RWPE2 (cell line): Measurements from ENCODE around the gene COL23A1.

Experiments
- ATAC-seq: fragments of 200-7000 bp; cut with Tn5 transposase; 3 replicates; pipeline ENCODE4 v1.9.1; 2021; ENCODE audit warnings: low read depth
- DNase-seq: peaks from one replicate; pipeline ENCODE4 v3.0.0-alpha.2; 2020; ENCODE audit warnings: low spot score
- H3K27ac ChIP-seq: fragments of 450-650 bp; 2 replicates; pipeline ENCODE4 v1.5.1; 2017; ENCODE audit warnings: mild to moderate bottlenecking; ENCODE audit not compliant: poor library complexity, severe bottlenecking
- H3K27me3 ChIP-seq: fragments of 250-450 bp; sonication (Bioruptor Pico); 2 replicates; pipeline ENCODE4 v1.5.1; 2021; ENCODE audit warnings: mild to moderate bottlenecking, moderate library complexity; ENCODE audit not compliant: insufficient read depth, poor library complexity, severe bottlenecking
- H3K36me3 ChIP-seq: fragments of 250-450 bp; sonication (Bioruptor Pico); 2 replicates; pipeline ENCODE4 v1.5.1; 2020; ENCODE audit warnings: low read depth, mild to moderate bottlenecking, moderate library complexity
- H3K4me1 ChIP-seq: fragments of 250-450 bp; sonication (Bioruptor Pico); 2 replicates; pipeline ENCODE4 v1.5.1; 2021; ENCODE audit warnings: mild to moderate bottlenecking, moderate library complexity; ENCODE audit not compliant: insufficient read depth, poor library complexity, severe bottlenecking
- H3K4me3 ChIP-seq: fragments of 250-450 bp; sonication (Bioruptor Pico); 2 replicates; pipeline ENCODE4 v1.5.1; 2021; ENCODE audit warnings: mild to moderate bottlenecking, moderate library complexity; ENCODE audit not compliant: severe bottlenecking
- H3K9me3 ChIP-seq: fragments of 250-450 bp; sonication (Bioruptor Pico); 2 replicates; pipeline ENCODE4 v1.5.1; 2021; ENCODE audit warnings: mild to moderate bottlenecking, moderate library complexity; ENCODE audit not compliant: severe bottlenecking
- CTCF ChIP-seq: fragments of 450-650 bp; IDR thresholded peaks from one replicate; pipeline ENCODE4 v1.5.1; 2017; ENCODE audit warnings: mild to moderate bottlenecking, moderate library complexity; ENCODE audit not compliant: poor library complexity, severe bottlenecking

The COL23A1 gene

GRCh38 chr5:178377583-178378270 is 212.5 kb downstream of the COL23A1 start:
- Histone ChIP-seq H3K9me3 (no peaks in the 10 kb centered on the region), H3K36me3 (no peaks in the 10 kb centered on the region), H3K27ac (no peak overlapping the region), H3K4me1 (no peaks in the 10 kb centered on the region), H3K27me3 (no peaks in the 10 kb centered on the region), H3K4me3 (no peak overlapping the region)
- peak; percentile 53 for DNase-seq
- TF ChIP-seq CTCF = no peak
- no peak for ATAC-seq

GRCh38 chr5:178376921-178377582 is 213.1 kb downstream of the COL23A1 start:
- H3K36me3 ChIP-seq = no peaks in the 10 kb centered on the region
- H3K27me3 ChIP-seq = peaks cover 2% of the 10 kb centered on the region
- H3K27ac ChIP-seq = no peak overlapping the region
- H3K4me3 ChIP-seq = no peak overlapping the region
- peak; percentile 59 for DNase-seq
- ATAC-seq = no peak
- no peaks in the 10 kb centered on the region for H3K9me3 ChIP-seq
- no peaks in the 10 kb centered on the region for H3K4me1 ChIP-seq
- TF ChIP-seq CTCF = no peak

- ATAC-seq (no peak), DNase-seq (peak; percentile 44)
- Histone ChIP-seq H3K36me3 (no peaks in the 10 kb centered on the region), H3K4me1 (no peaks in the 10 kb centered on the region), H3K4me3 (no peak overlapping the region), H3K9me3 (no peaks in the 10 kb centered on the region), H3K27ac (no peak overlapping the region), H3K27me3 (peaks cover 8% of the 10 kb centered on the region)
- TF ChIP-seq CTCF = no peak
Measured at GRCh38 chr5:178375348-178375747, 214.8 kb downstream of the COL23A1 start.

GRCh38 chr5:178373711-178374110 is 216.5 kb downstream of the COL23A1 start:
- no peak for ATAC-seq
- no peaks in the 10 kb centered on the region for H3K4me1 ChIP-seq
- H3K27me3 ChIP-seq = peaks cover 8% of the 10 kb centered on the region
- H3K27ac ChIP-seq = no peak overlapping the region
- H3K36me3 ChIP-seq = no peaks in the 10 kb centered on the region
- H3K9me3 ChIP-seq = no peaks in the 10 kb centered on the region
- H3K4me3 ChIP-seq = no peak overlapping the region
- TF ChIP-seq CTCF = no peak
- DNase-seq = peak; percentile 45

- no peaks in the 10 kb centered on the region for H3K9me3 ChIP-seq
- no peak overlapping the region for H3K4me3 ChIP-seq
- ATAC-seq (no peak), DNase-seq (peak; percentile 40)
- no peaks in the 10 kb centered on the region for H3K36me3 ChIP-seq
- TF ChIP-seq CTCF = no peak
- peaks cover 8% of the 10 kb centered on the region for H3K27me3 ChIP-seq
- H3K27ac ChIP-seq = no peak overlapping the region
- no peaks in the 10 kb centered on the region for H3K4me1 ChIP-seq
Measured at GRCh38 chr5:178372142-178372571, 218.0 kb downstream of the COL23A1 start.
